Measurements from ENCODE around the gene GPHN. TPM values are rescaled to one million over a fixed set of nuclear protein-coding genes. Genes with fewer than 3 reads are reported as not detected.

Gene GPHN
- total RNA-seq, 1 donor from 2014 or later, result 27.0 TPM

- DNase-seq (no peak), ATAC-seq (no peak)
- Histone ChIP-seq H3K27ac (no peak overlapping the region), H3K4me1 (no peaks in the 10 kb centered on the region), H3K9me3 (no peaks in the 10 kb centered on the region), H3K36me3 (no peaks in the 10 kb centered on the region), H3K4me3 (no peak overlapping the region), H3K27me3 (ENCODE audit: low read depth) (no peaks in the 10 kb centered on the region)
- no peak for TF ChIP-seq CTCF (IDR thresholded peaks at IDR 0.05)
- intact Hi-C loops (cut with DNase I), result no loop called here
Observed at GRCh38 chr14:66975251-66975650, 467.3 kb downstream of the GPHN start.

GRCh38 chr14:66979101-66979974 is 471.4 kb downstream of the GPHN start:
- H3K4me3 ChIP-seq, result no peak overlapping the region
- intact Hi-C loops (cut with DNase I), result no loop called here
- DNase-seq (no peak), ATAC-seq (no peak)
- H3K27me3 ChIP-seq (ENCODE audit: low read depth), result no peaks in the 10 kb centered on the region
- no peaks in the 10 kb centered on the region for H3K4me1 ChIP-seq
- H3K9me3 ChIP-seq, result no peaks in the 10 kb centered on the region
- no peaks in the 10 kb centered on the region for H3K36me3 ChIP-seq
- no peak for TF ChIP-seq CTCF (IDR thresholded peaks at IDR 0.05)
- H3K27ac ChIP-seq, result no peak overlapping the region

- DNase-seq, result no peak
- intact Hi-C loops (cut with DNase I), result no loop called here
- H3K4me1 ChIP-seq, result no peaks in the 10 kb centered on the region
- no peak for ATAC-seq
- H3K36me3 ChIP-seq, result no peaks in the 10 kb centered on the region
- H3K27me3 ChIP-seq (ENCODE audit: low read depth), result no peaks in the 10 kb centered on the region
- no peak overlapping the region for H3K27ac ChIP-seq
- TF ChIP-seq CTCF (IDR thresholded peaks at IDR 0.05), result no peak
- H3K4me3 ChIP-seq, result no peak overlapping the region
- no peaks in the 10 kb centered on the region for H3K9me3 ChIP-seq
Observed at GRCh38 chr14:66982247-66982646, 474.3 kb downstream of the GPHN start.

- Histone ChIP-seq H3K27ac (no peak overlapping the region), H3K4me3 (no peak overlapping the region), H3K9me3 (no peaks in the 10 kb centered on the region), H3K4me1 (no peaks in the 10 kb centered on the region), H3K36me3 (no peaks in the 10 kb centered on the region), H3K27me3 (ENCODE audit: low read depth) (no peaks in the 10 kb centered on the region)
- no peak for ATAC-seq
- no peak for DNase-seq
- intact Hi-C loops (cut with DNase I), result no loop called here
- no peak for TF ChIP-seq CTCF (IDR thresholded peaks at IDR 0.05)
Observed at GRCh38 chr14:66992776-66993175, 484.8 kb downstream of the GPHN start.

- Histone ChIP-seq H3K27ac (no peak overlapping the region), H3K9me3 (no peaks in the 10 kb centered on the region), H3K4me3 (no peak overlapping the region), H3K4me1 (no peaks in the 10 kb centered on the region), H3K36me3 (no peaks in the 10 kb centered on the region), H3K27me3 (ENCODE audit: low read depth) (no peaks in the 10 kb centered on the region)
- ATAC-seq, result no peak
- DNase-seq, result no peak
- TF ChIP-seq CTCF (IDR thresholded peaks at IDR 0.05), result no peak
- intact Hi-C loops (cut with DNase I), result no loop called here
Observed at GRCh38 chr14:66993512-66993911, 485.6 kb downstream of the GPHN start.

Data from lower lobe of right lung (tissue), 2 donors.